ENCODE results near the gene ZNF593OS. TPM values are rescaled to one million over a fixed set of nuclear protein-coding genes. Genes with fewer than 3 reads are reported as not detected.
A peak's percentile ranks its signal among the peaks of the same experiment; 100 is the strongest.

ZNF593OS gene
- not detected in 2 replicates for total RNA-seq (2014; rRNA removed; shearing (Covaris generic); ENCODE audit: low replicate concordance)

GRCh38 chr1:26171084-26172072 lies at the start of gene ZNF593OS:
Gene ZNF593OS (minus strand): TSS chr1:26171832. CDS start chr1:26171661, 171 bp downstream.
- Histone ChIP-seq H3K27me3 (no peaks in the 10 kb centered on the region), H3K36me3 (peaks cover 8% of the 10 kb centered on the region), H3K4me3 (peak within 1 kb of the TSS; percentile 95), H3K9me3 (no peaks in the 10 kb centered on the region)
- no peak for DNase-seq

- Histone ChIP-seq H3K4me3 (no peak overlapping the region), H3K27me3 (no peaks in the 10 kb centered on the region), H3K9me3 (no peaks in the 10 kb centered on the region), H3K36me3 (no peaks in the 10 kb centered on the region)
- DNase-seq = no peak
Measured at GRCh38 chr1:26221094-26221493, 49.5 kb upstream of the ZNF593OS start.

DNA sequence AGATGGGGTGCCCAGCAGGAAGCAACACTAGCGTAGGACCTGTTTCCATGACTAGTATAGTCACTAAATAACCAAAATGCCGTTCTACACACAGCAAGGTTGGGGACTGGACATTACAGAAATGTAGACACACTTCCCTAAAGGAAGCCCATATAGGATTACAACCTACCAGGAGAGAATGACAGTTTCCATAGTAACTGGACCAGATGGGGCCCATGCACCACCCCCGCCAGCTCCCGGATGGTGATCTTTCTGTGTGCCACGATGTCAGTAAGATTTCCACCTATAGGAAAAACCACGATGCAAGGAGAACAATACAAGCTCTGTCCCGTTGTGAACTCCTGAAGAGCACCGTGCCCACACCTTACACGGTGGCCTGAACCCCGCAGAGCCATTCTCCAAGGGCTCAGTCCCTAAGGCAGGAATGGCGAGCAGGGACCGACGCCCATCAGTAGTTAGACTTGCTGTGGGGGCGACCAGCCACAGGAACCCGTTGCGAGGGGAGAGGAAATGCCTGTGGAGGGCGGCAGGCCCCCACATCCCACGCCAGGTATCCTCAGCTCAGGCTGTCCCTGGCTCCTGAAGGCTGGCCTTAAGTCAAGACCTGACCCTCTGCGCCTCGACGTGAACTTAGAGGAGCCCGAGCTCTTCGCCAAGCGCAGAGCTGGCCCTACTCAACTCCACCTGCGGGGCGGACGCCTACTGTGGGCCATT lies 48.7 kb upstream of the ZNF593OS start:
- Histone ChIP-seq H3K36me3 (no peaks in the 10 kb centered on the region), H3K27me3 (no peaks in the 10 kb centered on the region), H3K9me3 (no peaks in the 10 kb centered on the region), H3K4me3 (no peak overlapping the region)
- no peak for DNase-seq

DNA sequence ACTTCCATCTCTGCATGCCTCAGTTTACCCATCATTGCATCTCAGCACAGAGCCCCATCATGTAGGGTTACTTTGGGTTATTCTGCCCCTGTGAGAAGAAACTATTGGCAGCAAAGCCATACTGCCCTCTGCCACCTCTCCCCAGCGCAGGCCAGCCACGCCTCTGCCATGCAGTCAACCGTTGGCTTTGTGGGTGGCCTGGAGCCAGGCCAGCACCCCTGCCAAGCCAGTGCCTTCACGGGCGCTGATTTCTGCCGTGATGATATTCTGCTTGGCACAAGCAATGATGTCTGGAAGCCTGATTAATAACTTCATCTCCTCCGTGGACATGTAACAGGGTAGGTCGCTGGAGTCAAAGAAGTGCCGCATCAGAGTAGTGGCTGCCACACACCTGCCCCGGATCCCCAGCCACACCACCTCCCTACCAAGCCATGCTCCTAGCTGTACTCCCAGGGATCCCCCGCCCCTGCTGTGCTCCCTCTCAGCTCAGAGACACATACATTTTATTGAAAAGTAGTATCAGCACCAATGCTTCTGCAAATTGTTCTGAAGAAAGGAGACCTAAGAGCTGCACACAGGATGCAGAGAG lies 47.4 kb upstream of the ZNF593OS start:
- no peaks in the 10 kb centered on the region for H3K36me3 ChIP-seq
- H3K9me3 ChIP-seq = no peaks in the 10 kb centered on the region
- no peak overlapping the region for H3K4me3 ChIP-seq
- no peaks in the 10 kb centered on the region for H3K27me3 ChIP-seq
- DNase-seq = peak; percentile 73

DNA sequence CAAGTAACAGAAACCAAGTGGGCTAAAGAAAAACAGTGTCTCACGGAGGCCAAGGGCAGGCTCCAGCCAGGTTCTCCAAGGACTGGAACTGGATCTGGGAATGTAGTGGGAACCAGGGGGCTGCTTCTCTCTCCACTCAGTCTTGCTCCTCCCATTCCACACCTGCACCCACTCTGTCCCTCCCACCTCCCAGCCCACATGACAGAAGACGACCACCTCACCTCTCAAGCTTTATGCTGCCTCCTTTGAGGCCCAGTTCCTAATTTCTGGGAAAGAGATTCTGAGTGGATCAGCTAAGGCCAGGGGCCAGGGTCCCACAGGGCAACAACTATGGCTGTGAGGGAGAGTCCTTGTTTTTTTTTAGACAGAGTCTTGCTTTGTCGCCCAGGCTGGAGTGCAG lies 43.6 kb upstream of the ZNF593OS start:
- H3K36me3 ChIP-seq = no peaks in the 10 kb centered on the region
- H3K4me3 ChIP-seq = no peak overlapping the region
- no peaks in the 10 kb centered on the region for H3K9me3 ChIP-seq
- H3K27me3 ChIP-seq = no peaks in the 10 kb centered on the region
- no peak for DNase-seq

GRCh38 chr1:26213335-26213905 lies 41.8 kb upstream of the ZNF593OS start:
- H3K36me3 ChIP-seq = no peaks in the 10 kb centered on the region
- no peak overlapping the region for H3K4me3 ChIP-seq
- H3K9me3 ChIP-seq = no peaks in the 10 kb centered on the region
- H3K27me3 ChIP-seq = no peaks in the 10 kb centered on the region
- no peak for DNase-seq

GRCh38 chr1:26212726-26213125 lies 41.1 kb upstream of the ZNF593OS start:
- Histone ChIP-seq H3K9me3 (no peaks in the 10 kb centered on the region), H3K36me3 (no peaks in the 10 kb centered on the region), H3K27me3 (no peaks in the 10 kb centered on the region), H3K4me3 (no peak overlapping the region)
- no peak for DNase-seq

- H3K4me3 ChIP-seq = no peak overlapping the region
- no peaks in the 10 kb centered on the region for H3K27me3 ChIP-seq
- no peaks in the 10 kb centered on the region for H3K9me3 ChIP-seq
- H3K36me3 ChIP-seq = no peaks in the 10 kb centered on the region
- no peak for DNase-seq
Measured at GRCh38 chr1:26210147-26210870, 38.7 kb upstream of the ZNF593OS start.

DNA sequence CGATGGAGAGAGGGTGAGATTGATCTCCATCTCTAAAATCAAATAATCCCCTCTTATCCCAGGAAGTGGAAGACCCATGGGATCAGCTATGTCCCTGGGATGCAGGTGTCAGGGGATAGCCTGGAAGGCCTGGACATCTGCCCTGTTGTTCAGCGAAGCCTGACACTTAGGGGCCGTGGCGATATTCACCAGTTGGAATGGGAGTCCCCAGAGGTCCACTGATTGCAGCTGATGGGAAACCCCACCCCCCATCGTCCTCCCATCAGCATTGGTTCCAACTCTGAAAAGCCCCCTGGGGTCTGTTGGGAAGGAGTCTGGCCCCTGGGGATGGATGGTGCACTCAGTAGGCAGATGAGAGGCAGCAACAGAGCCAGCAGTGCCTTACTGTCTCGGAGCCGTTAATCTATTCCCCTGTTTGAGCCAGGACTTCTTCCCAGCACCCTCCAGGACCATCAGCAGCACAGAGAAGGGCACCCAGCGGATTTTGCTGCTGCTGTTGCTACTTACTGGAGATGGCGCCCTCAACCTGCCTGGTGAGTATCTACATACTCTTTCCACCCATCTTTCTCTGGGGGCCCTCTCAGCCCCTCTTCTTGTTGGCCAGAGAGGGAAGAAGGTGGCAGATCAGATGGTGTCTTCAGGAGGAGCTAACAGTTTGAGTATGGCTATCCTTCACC lies 32.1 kb upstream of the ZNF593OS start:
- no peaks in the 10 kb centered on the region for H3K36me3 ChIP-seq

GRCh38 chr1:26200413-26200812 lies 28.8 kb upstream of the ZNF593OS start:
- DNase-seq = no peak
- no peaks in the 10 kb centered on the region for H3K9me3 ChIP-seq
- no peaks in the 10 kb centered on the region for H3K36me3 ChIP-seq
- no peaks in the 10 kb centered on the region for H3K27me3 ChIP-seq
- H3K4me3 ChIP-seq = no peak overlapping the region

More for the DNA sequence above, 32.1 kb upstream of the ZNF593OS start:
- DNase-seq = no peak
- Histone ChIP-seq H3K4me3 (no peak overlapping the region), H3K27me3 (no peaks in the 10 kb centered on the region), H3K9me3 (no peaks in the 10 kb centered on the region)

- no peaks in the 10 kb centered on the region for H3K27me3 ChIP-seq
- H3K4me3 ChIP-seq = no peak overlapping the region
- no peak for DNase-seq
- no peaks in the 10 kb centered on the region for H3K36me3 ChIP-seq
- H3K9me3 ChIP-seq = no peaks in the 10 kb centered on the region
Measured at GRCh38 chr1:26197813-26198212, 26.2 kb upstream of the ZNF593OS start.

- no peak for DNase-seq
- no peaks in the 10 kb centered on the region for H3K27me3 ChIP-seq
- no peaks in the 10 kb centered on the region for H3K36me3 ChIP-seq
- H3K4me3 ChIP-seq = no peak overlapping the region
- H3K9me3 ChIP-seq = no peaks in the 10 kb centered on the region
Measured at GRCh38 chr1:26197301-26197700, 25.7 kb upstream of the ZNF593OS start.

DNA sequence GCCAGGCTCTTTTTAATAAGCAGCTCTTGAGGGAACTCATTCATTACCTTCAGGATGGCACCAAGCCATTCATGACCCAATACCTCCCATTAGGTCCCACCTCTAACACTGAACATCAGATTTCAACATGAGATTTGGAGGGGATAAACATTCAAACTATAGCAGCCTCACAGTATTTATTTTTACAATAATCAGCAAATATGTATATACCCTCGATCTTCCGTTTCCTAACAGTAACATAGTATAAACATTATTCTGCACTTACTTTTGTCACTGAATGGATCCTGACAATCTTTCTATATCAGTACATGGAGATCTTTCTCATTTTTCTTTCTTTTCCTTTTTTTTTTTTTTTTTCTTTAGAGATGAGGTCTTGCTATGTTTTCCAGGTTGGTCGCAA lies 24.2 kb upstream of the ZNF593OS start:
- Histone ChIP-seq H3K9me3 (no peaks in the 10 kb centered on the region), H3K4me3 (no peak overlapping the region), H3K36me3 (no peaks in the 10 kb centered on the region), H3K27me3 (no peaks in the 10 kb centered on the region)
- DNase-seq = no peak

- Histone ChIP-seq H3K4me3 (no peak overlapping the region), H3K27me3 (no peaks in the 10 kb centered on the region), H3K9me3 (no peaks in the 10 kb centered on the region), H3K36me3 (no peaks in the 10 kb centered on the region)
- DNase-seq = no peak
Measured at GRCh38 chr1:26191739-26192138, 20.1 kb upstream of the ZNF593OS start.

GRCh38 chr1:26190373-26190987 lies 18.8 kb upstream of the ZNF593OS start, which contains the start of gene CATSPER4:
Gene CATSPER4 (plus strand): TSS chr1:26190602. CDS start chr1:26190628, 26 bp downstream.
- Histone ChIP-seq H3K27me3 (no peaks in the 10 kb centered on the region), H3K9me3 (no peaks in the 10 kb centered on the region), H3K36me3 (no peaks in the 10 kb centered on the region), H3K4me3 (no peak within 1 kb of the TSS)
- no peak for DNase-seq
